HUES64 (cell line): ENCODE measurements around the gene NLRP10. TPM values are rescaled to one million over a fixed set of nuclear protein-coding genes. Genes with fewer than 3 reads are reported as not detected.

Experiments
- H3K27ac ChIP-seq: 2 replicates; pipeline ENCODE4 v1.7.0; 2013; ENCODE audit warnings: low read depth, low read length, inconsistent platforms
- H3K27me3 ChIP-seq: 2 replicates; pipeline ENCODE4 v1.6.1; 2013; ENCODE audit warnings: mild to moderate bottlenecking, low read length; ENCODE audit not compliant: insufficient read depth
- H3K36me3 ChIP-seq: 2 replicates; pipeline ENCODE4 v1.6.1; 2013; ENCODE audit warnings: mild to moderate bottlenecking, low read length; ENCODE audit not compliant: insufficient read depth
- H3K4me1 ChIP-seq: 2 replicates; pipeline ENCODE4 v1.6.1; 2013; ENCODE audit warnings: mild to moderate bottlenecking, low read length, moderate library complexity; ENCODE audit not compliant: insufficient read depth
- H3K4me3 ChIP-seq: 2 replicates; pipeline ENCODE4 v1.5.1; 2013; ENCODE audit warnings: mild to moderate bottlenecking, low read length, moderate library complexity
- H3K9ac ChIP-seq: 2 replicates; pipeline ENCODE4 v1.6.1; 2013; ENCODE audit warnings: mild to moderate bottlenecking, low read depth, low read length
- H3K9me3 ChIP-seq: 2 replicates; pipeline ENCODE4 v1.6.1; 2013; ENCODE audit warnings: low read depth, low read length; ENCODE audit not compliant: insufficient read depth
- WGBS: fragments of 150-250, 120-280 bp; methylation state at CpG from one replicate; pipeline ENCODE4 v1.1.7; 2013; ENCODE audit warnings: missing lambda C conversion rate; 5-methylcytosine and 5-hydroxymethylcytosine counted together
- polyA plus RNA-seq, 2 experiments: library from polyadenylated mRNA; stranded (reverse); fragments of 50-300 nt; gene quantifications; one replicate each; pipeline ENCODE4 v1.2.3, GENCODE V29; 2013

The NLRP10 gene, protein sequence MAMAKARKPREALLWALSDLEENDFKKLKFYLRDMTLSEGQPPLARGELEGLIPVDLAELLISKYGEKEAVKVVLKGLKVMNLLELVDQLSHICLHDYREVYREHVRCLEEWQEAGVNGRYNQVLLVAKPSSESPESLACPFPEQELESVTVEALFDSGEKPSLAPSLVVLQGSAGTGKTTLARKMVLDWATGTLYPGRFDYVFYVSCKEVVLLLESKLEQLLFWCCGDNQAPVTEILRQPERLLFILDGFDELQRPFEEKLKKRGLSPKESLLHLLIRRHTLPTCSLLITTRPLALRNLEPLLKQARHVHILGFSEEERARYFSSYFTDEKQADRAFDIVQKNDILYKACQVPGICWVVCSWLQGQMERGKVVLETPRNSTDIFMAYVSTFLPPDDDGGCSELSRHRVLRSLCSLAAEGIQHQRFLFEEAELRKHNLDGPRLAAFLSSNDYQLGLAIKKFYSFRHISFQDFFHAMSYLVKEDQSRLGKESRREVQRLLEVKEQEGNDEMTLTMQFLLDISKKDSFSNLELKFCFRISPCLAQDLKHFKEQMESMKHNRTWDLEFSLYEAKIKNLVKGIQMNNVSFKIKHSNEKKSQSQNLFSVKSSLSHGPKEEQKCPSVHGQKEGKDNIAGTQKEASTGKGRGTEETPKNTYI
- polyA plus RNA-seq (2013, experiment 1 of 2), result 0.45 TPM
- not detected for polyA plus RNA-seq (2013, experiment 2 of 2)

DNA sequence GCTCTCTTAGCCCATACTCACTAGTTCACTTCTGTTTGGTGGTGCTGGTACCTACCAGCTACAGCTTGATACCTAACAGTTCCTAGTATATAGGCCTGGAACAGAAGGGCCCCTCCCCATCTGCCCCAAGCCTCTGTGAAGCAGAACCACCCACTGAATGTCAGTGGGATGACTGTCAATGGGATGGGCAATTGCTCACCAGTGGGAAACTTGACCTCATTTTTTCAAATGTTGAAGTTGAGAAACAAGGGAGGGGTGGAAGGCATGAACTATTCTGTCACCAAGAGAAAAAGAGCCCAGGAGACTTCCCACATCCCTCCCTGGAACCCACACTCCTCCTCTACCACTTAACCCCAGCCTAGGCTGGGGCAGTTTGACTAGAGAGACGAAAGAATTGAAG lies at the start of gene NLRP10:
Gene NLRP10 (minus strand): TSS at position 62 of the 400 bp plus-strand sequence. CDS start 1,952 bp downstream, outside the sequence.
- no peaks in the 10 kb centered on the region for H3K9me3 ChIP-seq
- H3K4me1 ChIP-seq, result peaks cover 18% of the 10 kb centered on the region
- H3K4me3 ChIP-seq, result no peak within 1 kb of the TSS
- no peak within 1 kb of the TSS for H3K27ac ChIP-seq
- 88% methylated on average over 1 of the region's 1 CpG for WGBS
- H3K27me3 ChIP-seq, result no peaks in the 10 kb centered on the region
- no peak within 1 kb of the TSS for H3K9ac ChIP-seq
- H3K36me3 ChIP-seq, result no peaks in the 10 kb centered on the region

- 71% methylated on average over 4 of the region's 5 CpGs for WGBS
Observed at GRCh38 chr11:8013833-8014232, 48.6 kb upstream of the NLRP10 start.

GRCh38 chr11:8011981-8012444 lies 46.8 kb upstream of the NLRP10 start:
- Histone ChIP-seq H3K4me1 (peaks cover 16% of the 10 kb centered on the region), H3K4me3 (no peak overlapping the region), H3K27me3 (peaks cover 22% of the 10 kb centered on the region), H3K9me3 (no peaks in the 10 kb centered on the region), H3K36me3 (no peaks in the 10 kb centered on the region), H3K9ac (no peak overlapping the region), H3K27ac (no peak overlapping the region)
- WGBS, result 93% methylated on average over 4 of the region's 4 CpGs

More at GRCh38 chr11:8013833-8014232, 48.6 kb upstream of the NLRP10 start:
- Histone ChIP-seq H3K9ac (no peak overlapping the region), H3K36me3 (no peaks in the 10 kb centered on the region), H3K27ac (no peak overlapping the region), H3K9me3 (no peaks in the 10 kb centered on the region), H3K27me3 (peaks cover 40% of the 10 kb centered on the region), H3K4me1 (peaks cover 19% of the 10 kb centered on the region), H3K4me3 (no peak overlapping the region)

DNA sequence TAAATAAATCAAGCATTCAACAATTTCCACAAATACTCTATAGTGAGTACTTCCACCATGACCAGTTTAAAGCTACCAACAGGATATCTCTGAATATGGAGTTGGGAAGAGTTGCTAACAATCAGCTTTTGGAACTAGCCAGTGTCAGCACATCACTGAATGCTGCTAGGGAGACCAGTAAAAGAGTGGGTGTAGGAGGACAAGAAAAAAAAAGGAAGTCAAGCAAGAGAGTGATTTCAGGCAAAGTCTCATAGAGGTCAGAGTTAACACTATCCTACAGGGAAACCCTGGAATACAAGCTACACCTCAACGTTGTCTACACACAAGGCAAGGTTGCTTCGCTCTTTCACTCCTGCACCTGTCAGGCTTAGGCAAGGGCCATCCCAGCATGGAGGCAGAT lies 46.1 kb upstream of the NLRP10 start:
- 95% methylated on average over 2 of the region's 2 CpGs for WGBS
- H3K27ac ChIP-seq, result no peak overlapping the region

GRCh38 chr11:8009856-8010255 lies 44.6 kb upstream of the NLRP10 start:
- 90% methylated on average over 2 of the region's 3 CpGs for WGBS
- H3K27ac ChIP-seq, result no peak overlapping the region
- no peak overlapping the region for H3K9ac ChIP-seq
- H3K9me3 ChIP-seq, result no peaks in the 10 kb centered on the region
- no peaks in the 10 kb centered on the region for H3K36me3 ChIP-seq
- peaks cover under 1% of the 10 kb centered on the region; the same call in 1 of the 2 replicates for H3K27me3 ChIP-seq
- H3K4me3 ChIP-seq, result no peak overlapping the region
- H3K4me1 ChIP-seq, result no peaks in the 10 kb centered on the region

More for the DNA sequence above, 46.1 kb upstream of the NLRP10 start:
- Histone ChIP-seq H3K9me3 (no peaks in the 10 kb centered on the region), H3K27me3 (peaks cover 16% of the 10 kb centered on the region), H3K4me1 (peaks cover 10% of the 10 kb centered on the region), H3K36me3 (no peaks in the 10 kb centered on the region), H3K9ac (no peak overlapping the region), H3K4me3 (no peak overlapping the region)

DNA sequence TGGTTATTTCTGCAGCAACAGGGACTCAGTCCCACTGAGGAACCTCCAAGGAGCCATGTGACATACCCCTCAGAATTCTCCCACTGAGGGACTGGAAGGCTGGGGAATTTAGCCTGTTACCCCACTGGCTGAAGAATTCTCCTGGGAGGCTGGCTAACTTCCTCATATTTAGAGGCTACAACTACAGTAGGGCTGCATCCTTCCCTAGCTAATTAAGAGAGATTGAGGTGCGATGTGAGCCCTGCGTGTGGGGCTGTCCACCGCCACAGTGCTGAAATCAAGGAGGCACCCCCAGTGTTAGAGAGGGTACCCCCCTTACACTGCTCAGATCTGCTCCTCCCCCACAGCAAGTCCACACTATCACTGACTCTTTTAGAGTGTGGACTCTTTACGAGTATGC lies 43.0 kb upstream of the NLRP10 start:
- Histone ChIP-seq H3K4me3 (no peak overlapping the region), H3K27ac (no peak overlapping the region), H3K9ac (no peak overlapping the region), H3K4me1 (no peaks in the 10 kb centered on the region), H3K36me3 (no peaks in the 10 kb centered on the region), H3K27me3 (no peaks in the 10 kb centered on the region), H3K9me3 (no peaks in the 10 kb centered on the region)
- WGBS, result 59% methylated on average over 3 of the region's 4 CpGs

DNA sequence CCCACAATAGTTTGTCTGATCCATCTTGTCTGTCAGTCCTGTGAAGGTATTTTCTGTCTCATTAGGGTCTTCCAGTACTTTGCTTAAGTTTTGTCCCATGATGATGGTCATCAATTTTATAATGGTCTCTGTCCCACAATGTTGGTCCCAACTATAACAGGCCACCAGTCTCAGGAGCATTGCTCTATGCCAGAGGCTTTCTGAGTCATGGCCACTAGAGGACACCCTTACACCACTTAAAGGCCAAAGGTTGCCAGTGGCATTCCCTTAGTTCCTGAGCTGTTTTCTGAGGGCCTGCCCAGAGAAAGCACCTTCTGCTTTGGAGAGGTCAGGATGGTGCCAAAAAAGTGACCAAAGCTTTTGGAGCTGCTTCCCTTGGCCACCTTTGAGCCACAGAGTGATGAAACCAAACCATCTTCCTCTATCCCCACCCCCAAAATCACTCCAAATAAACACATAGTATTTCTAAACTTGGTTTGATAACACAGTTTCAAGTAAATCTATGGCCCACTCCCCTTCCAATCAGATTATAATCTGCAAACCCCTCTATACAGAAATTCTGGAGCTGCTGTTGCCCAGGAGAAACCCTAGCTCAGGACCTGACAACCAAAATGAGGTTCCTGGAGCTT lies 41.2 kb upstream of the NLRP10 start:
- no peaks in the 10 kb centered on the region for H3K4me1 ChIP-seq
- H3K4me3 ChIP-seq, result no peak overlapping the region
- H3K36me3 ChIP-seq, result no peaks in the 10 kb centered on the region
- H3K27me3 ChIP-seq, result no peaks in the 10 kb centered on the region
- no peak overlapping the region for H3K9ac ChIP-seq
- H3K9me3 ChIP-seq, result no peaks in the 10 kb centered on the region
- H3K27ac ChIP-seq, result no peak overlapping the region

DNA sequence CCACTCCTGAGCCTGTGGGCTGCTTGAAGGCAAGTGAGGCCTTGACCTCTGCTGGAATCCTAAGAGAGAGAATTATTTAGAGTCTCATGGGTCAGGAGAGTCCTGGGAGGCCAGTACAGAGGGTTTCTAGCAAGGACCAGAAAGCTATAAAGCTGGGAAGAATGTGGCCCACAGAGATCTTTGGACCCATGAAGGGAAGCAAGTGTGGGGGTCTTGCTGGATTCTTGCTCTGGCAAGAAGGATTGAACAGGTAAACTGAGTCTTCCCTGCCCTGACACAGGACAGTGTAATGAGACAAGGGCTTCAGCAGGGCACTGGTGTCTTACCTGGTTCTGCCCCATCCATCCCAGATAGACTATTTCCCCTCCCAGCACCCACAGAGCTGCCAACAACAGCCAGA lies 40.3 kb upstream of the NLRP10 start:
- H3K36me3 ChIP-seq, result no peaks in the 10 kb centered on the region
- no peak overlapping the region for H3K27ac ChIP-seq
- H3K27me3 ChIP-seq, result no peaks in the 10 kb centered on the region
- no peaks in the 10 kb centered on the region for H3K4me1 ChIP-seq
- no peak overlapping the region for H3K4me3 ChIP-seq
- H3K9ac ChIP-seq, result no peak overlapping the region
- H3K9me3 ChIP-seq, result no peaks in the 10 kb centered on the region

DNA sequence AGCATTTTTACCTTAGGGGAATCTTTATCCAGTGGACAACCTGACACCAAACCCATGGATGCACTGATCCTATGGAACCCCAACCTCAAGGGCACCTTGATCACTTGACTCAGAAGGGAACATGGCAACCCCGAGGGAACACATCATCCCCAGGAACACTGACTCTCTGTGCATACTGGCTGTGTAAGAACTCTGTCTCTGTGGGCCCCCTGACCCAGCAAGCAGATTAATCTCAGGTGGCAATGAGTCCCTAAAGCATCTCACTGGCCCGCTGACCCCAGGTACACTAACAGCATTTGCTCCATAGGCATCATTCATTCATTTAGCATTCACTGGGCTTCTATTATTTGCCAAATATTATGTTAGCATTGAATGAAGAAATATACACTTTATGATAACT lies 38.8 kb upstream of the NLRP10 start:
- H3K9ac ChIP-seq, result no peak overlapping the region
- H3K9me3 ChIP-seq, result no peaks in the 10 kb centered on the region
- H3K36me3 ChIP-seq, result peaks cover 6% of the 10 kb centered on the region; the same call in 1 of the 2 replicates
- H3K27me3 ChIP-seq, result no peaks in the 10 kb centered on the region
- no peak overlapping the region for H3K4me3 ChIP-seq
- H3K4me1 ChIP-seq, result no peaks in the 10 kb centered on the region
- whole genome bisulfite sequencing, result 87% methylated on average over 2 of the region's 2 CpGs
- H3K27ac ChIP-seq, result no peak overlapping the region

DNA sequence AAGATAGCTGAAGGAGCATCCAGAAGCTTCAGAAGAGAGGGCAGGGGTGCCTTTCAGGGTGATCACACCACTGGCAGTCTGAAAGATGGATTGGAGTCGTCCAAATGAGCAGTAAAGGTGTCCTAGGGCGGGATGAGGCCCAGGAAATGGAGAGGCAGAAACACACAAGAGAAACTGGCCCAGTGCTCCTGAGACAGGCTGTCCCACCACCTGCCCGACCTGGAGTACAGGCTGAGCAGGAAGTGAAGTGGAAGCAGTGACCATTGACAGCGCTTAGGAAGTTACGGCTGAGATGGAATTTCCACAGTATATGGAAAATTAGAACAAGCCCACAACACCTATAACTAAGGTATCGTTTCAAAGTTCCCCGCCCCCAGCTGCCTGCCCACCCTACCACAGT lies 37.9 kb upstream of the NLRP10 start:
- Histone ChIP-seq H3K9me3 (no peaks in the 10 kb centered on the region), H3K4me1 (no peaks in the 10 kb centered on the region), H3K9ac (no peak overlapping the region), H3K27me3 (no peaks in the 10 kb centered on the region), H3K4me3 (no peak overlapping the region), H3K36me3 (peaks cover 14% of the 10 kb centered on the region), H3K27ac (no peak overlapping the region)
- WGBS, result 91% methylated on average over 7 of the region's 7 CpGs

- peaks cover 19% of the 10 kb centered on the region for H3K36me3 ChIP-seq
- no peaks in the 10 kb centered on the region for H3K4me1 ChIP-seq
- no peak overlapping the region for H3K4me3 ChIP-seq
- no peaks in the 10 kb centered on the region for H3K9me3 ChIP-seq
- no peak overlapping the region for H3K27ac ChIP-seq
- WGBS, result 85% methylated on average over 1 of the region's 1 CpG
- no peaks in the 10 kb centered on the region for H3K27me3 ChIP-seq
- no peak overlapping the region for H3K9ac ChIP-seq
Observed at GRCh38 chr11:8002676-8003075, 37.4 kb upstream of the NLRP10 start.
